Retinal pigment epithelial cell (primary cell): ENCODE results near the gene CTAGE1.

Experiments used
- DNase-seq: peaks from one replicate; pipeline ENCODE4 v3.0.0-alpha.2; 2010; ENCODE audit warnings: low read depth
- H3K4me3 ChIP-seq: 2 replicates; pipeline ENCODE4 v1.5.1; 2011; ENCODE audit warnings: mild to moderate bottlenecking, low read length, control low read depth, moderate library complexity
- CTCF ChIP-seq: conservative IDR thresholded peaks from 2 replicates; pipeline ENCODE4 v1.5.1; 2011; ENCODE audit warnings: low read depth, low read length, control low read depth, inconsistent platforms

CTAGE1 gene

GRCh38 chr18:22370414-22370813 is 47.3 kb downstream of the CTAGE1 start:
- DNase-seq, result no peak
- H3K4me3 ChIP-seq, result no peak overlapping the region
- TF ChIP-seq CTCF, result no peak

- DNase-seq, result no peak
- no peak overlapping the region for H3K4me3 ChIP-seq
- no peak for TF ChIP-seq CTCF
These were observed 49.7 kb downstream of the CTAGE1 start for GRCh38 chr18:22368021-22368420.

- TF ChIP-seq CTCF, result no peak
- no peak for DNase-seq
- no peak overlapping the region for H3K4me3 ChIP-seq
These were observed 50.4 kb downstream of the CTAGE1 start for GRCh38 chr18:22367303-22367702.

GRCh38 chr18:22363867-22364463 is 53.8 kb downstream of the CTAGE1 start:
- no peak for DNase-seq
- peak; percentile 45 for TF ChIP-seq CTCF
- H3K4me3 ChIP-seq, result no peak overlapping the region
